GM19372 (cell line): Measurements from ENCODE around the gene DIPK1C.

Experiments
- ATAC-seq: cut with Tn5 transposase; IDR thresholded peaks from one replicate; pipeline ENCODE4 v1.9.1; 2021; ENCODE audit warnings: mild to moderate bottlenecking, low read depth, moderate library complexity; ENCODE audit not compliant: unreplicated experiment

DIPK1C gene

GRCh38 chr18:74425876-74426275 is 31.2 kb downstream of the DIPK1C start:
- ATAC-seq: no peak

DNA sequence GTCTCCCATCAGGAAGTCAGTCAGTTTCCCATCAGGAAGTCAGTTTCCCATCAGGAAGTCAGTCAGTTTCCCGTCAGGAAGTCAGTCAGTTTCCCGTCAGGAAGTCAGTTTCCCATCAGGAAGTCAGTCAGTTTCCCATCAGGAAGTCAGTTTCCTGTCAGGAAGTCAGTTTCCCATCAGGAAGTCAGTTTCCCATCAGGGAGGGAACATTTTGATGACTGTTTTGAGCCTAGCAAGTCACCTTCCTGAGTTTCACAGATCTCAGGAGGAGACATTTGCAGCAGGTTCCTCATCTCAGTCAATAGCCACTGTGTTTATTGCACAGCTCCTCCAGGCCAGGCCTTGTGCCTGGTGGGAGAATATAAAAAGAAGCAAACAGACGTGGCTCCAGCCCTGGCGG is 31.9 kb downstream of the DIPK1C start:
- ATAC-seq: no peak

- no peak for ATAC-seq
Observed at GRCh38 chr18:74422541-74422940, 34.6 kb downstream of the DIPK1C start.

GRCh38 chr18:74420926-74421325 is 36.2 kb downstream of the DIPK1C start:
- ATAC-seq: no peak

- ATAC-seq: no peak
Observed at GRCh38 chr18:74420481-74420880, 36.6 kb downstream of the DIPK1C start.

- no peak for ATAC-seq
Observed at GRCh38 chr18:74419761-74420160, 37.3 kb downstream of the DIPK1C start.

DNA sequence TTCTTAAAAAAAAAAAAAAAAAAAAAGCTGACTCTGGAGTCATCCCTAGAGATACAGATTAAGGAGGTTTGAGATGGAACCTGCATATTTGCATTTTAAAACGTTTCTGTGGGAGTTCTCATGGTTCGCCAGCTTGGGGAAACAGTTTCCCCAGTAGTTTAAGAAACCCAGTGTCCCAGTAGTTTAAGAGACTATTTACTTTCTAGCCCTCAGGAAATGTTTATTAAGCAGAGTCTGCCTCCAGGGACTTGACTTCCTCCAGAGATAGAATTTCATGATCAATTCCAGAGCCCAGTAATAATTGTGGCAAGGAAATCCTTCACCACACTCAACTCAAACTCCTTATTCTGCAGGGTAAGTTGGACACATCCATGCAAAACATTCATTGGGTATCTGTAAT is 39.1 kb downstream of the DIPK1C start:
- no peak for ATAC-seq

DNA sequence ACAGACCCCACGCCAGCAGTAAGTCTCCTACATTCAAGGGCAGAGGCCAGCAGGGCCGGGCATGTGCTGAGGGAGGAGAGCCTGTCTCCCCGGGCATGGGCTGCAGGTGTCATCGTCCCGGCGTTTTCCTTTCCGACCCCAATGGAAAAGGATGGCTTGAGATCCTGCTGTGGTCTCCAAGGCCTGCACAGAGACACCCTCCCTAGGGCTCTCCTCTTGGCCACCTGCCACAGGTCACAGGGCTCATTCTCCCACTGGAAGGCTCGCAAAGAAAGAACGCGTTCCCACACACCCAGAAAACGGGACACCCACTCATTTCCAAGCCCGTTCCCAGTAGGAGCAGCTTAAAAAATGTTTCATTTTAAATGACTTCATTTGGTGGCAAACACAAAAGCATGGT is 41.0 kb downstream of the DIPK1C start:
- ATAC-seq: no peak

- no peak for ATAC-seq
Observed at GRCh38 chr18:74414953-74415515, 42.1 kb downstream of the DIPK1C start.

- ATAC-seq: no peak
Observed at GRCh38 chr18:74413836-74414235, 43.3 kb downstream of the DIPK1C start.

DNA sequence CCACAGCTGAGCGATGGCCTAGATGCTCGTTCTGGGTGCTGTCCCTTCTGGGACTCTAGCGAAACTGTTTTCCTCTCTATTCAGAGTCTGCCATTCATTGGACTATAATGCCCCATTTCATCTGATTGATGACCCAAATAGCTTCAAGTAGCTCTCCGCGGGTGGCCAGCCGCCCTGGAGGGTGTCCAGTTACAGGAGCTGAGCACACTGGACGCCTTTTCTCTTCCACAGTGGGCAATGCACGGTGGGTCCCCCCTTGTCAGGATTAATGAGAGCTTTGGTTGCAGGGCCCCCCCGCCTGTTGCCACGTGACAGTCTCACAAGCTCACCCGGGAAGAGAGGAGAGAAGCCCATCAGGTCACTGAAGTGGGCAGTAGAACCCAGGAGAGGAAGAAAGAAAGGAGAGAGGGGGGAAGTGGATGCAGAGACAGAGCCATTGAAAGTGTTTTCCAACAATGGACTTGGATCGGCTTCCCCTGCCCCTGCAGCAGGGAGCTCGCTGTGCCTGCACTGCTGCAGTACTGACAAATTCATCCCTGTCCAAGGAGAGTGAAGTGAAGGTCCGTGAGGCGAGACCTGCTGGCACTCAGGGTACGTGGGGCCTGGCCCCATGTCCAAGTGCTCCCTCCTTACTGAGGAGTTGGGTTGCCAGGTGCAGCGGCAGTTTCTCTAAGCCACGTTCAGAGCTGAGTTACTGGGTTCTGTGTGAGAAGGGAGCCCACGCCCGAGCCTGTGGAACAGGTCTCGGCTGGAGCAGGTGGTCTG is 44.8 kb downstream of the DIPK1C start:
- ATAC-seq: no peak

- no peak for ATAC-seq
Observed at GRCh38 chr18:74411475-74411874, 45.6 kb downstream of the DIPK1C start.

DNA sequence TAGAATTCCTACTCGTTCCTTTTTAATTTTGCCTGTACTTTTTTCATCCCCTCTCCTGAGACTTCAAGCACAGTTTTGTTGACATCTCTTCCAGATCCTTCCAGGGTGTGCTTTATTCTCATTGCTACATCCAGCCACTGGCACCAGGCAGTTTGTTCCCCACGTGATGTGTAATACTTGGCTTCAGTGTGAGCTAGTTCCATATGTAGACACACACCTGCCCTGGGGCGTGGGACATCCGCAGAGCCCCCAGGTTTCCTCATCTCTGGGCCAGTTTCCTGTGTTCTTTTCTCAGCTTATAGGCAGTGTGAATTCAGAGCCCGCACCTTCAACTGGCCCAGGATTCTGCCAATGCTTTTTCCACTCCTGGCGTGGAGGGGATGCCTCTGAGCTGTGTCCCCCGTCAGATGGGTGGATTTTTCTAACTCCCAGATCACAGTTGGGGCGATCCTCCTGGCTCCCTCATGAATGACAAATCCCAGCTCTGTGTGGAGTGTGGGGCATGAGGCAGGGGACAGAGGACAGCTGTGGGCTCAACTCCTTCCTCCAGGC is 46.6 kb downstream of the DIPK1C start:
- ATAC-seq: no peak

DNA sequence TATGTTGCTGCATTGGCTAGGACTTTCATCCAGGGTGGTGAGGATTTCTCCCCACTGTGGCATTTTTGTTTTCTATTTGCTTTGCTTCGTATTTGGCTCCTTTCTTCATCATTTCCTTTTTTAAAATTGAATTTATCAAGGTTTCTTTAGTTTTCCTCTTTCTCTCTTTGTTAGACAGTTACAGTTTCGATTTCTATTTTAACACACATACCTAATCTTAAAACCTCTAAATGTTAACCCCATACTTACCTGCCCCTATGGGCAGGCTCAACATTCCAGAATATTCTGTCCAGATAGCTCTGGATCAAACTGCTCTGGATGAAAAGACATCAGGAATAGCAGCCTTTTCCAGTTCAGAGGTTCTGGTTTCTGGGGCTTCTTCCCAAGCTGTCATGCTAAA is 49.2 kb downstream of the DIPK1C start:
- no peak for ATAC-seq

GRCh38 chr18:74402806-74403433 is 54.2 kb downstream of the DIPK1C start:
- no peak for ATAC-seq

DNA sequence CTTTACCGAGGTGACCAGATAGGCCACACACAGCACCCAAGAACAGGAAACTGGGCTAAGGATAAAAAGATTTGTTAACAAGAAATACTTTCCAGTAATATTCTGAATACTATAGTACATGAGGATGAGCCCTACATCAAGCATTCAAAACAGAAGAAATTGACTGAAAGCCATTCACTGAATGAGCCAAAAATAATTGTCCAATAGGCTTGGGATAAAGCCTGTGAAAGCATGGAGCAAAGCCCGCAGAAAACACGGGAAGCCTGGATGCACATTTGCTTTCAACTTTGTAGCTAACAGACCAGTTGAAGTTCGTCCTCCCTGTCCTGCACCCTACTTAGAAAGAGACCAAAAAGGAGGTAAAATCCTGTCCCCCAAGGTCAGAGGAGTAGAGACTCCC is 56.3 kb downstream of the DIPK1C start:
- ATAC-seq: no peak

- no peak for ATAC-seq
Observed at GRCh38 chr18:74399091-74399887, 57.8 kb downstream of the DIPK1C start.

DNA sequence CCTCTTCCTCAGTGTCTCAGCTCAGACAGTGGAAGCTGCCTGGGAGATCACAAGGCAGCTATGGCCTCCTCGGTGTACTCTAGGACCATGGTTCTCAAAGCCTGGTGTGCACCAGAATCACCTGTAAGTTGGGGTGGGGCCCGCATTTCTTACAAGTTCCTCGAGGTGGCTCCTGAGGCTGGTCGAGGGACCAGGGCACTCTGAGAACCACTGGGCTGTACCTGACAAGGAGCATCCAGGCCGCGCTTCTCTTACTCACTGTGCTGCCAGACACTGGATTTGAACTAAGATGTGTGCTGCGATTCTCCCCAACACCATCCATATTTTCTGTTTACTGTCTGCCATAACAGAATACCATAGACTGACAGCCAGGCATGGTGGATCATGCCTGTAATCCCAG is 59.5 kb downstream of the DIPK1C start:
- no peak for ATAC-seq

- ATAC-seq: no peak
Observed at GRCh38 chr18:74396171-74397169, 60.6 kb downstream of the DIPK1C start.
